A172 (cell line): ENCODE measurements around the gene FADS2. TPM values are rescaled to one million over a fixed set of nuclear protein-coding genes. Genes with fewer than 3 reads are reported as not detected.

Source experiments
- DNase-seq: peaks from one replicate; pipeline ENCODE4 v3.0.0-alpha.2; 2015; ENCODE audit warnings: low spot score
- total RNA-seq: library from RNA; depleted of rRNA; stranded (reverse); fragments of >200 nt; shearing (Covaris generic); gene quantifications from 2 replicates; pipeline ENCODE4 v1.2.3, GENCODE V29; 2014

Gene FADS2
- total RNA-seq, 1 experiment from 2014 or later = 151 TPM

DNA sequence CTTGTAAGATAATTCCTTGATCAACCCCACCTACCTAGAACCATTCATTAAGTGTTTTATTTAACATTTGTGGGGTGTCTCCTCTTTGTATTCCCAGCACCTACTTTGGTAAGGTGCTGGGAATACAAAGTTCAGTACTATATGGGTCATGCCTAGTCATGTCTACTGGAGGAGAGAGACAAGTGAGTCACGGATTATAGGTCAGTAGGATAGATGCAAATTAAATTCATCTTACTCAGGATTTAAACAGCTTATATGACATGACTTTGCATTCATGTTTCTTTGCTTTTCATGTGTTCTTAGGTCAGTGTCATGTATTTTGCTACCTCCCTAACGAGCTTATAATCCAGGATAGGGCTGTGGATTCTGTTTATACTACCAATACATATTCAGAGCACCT is 7.9 kb upstream of the FADS2 start:
- DNase-seq = peak; percentile 26

DNA sequence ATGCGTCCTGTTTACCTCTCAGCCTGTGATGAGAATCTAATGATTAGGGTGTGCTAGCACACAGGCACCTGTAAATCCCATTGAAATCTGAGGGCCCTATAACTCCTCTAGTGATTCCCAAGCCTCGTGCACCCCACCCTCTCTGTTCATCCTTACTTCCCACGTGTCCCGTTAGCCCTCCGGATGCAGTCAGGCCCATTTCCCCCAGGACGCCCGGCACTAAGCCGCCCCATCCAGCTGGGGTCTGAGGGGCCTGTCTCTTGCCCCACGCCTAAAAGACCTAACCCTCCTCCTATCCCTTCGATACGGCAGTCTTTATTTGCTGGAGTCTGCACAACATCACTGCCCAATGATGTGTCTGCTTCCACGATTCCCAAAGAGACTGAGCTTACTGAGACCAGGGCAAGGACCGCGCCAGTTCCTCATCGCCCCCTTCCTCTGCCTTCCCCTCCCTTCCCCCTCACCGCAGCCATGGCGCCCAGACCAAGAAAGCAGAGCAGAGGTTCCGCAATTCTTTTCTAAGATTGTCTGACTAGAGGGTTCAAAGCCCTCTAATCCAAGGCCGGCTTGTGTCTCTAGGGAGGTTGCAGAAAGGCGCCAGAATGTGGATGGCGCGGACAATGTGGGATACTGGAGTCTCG is 1.1 kb upstream of the FADS2 start:
- no peak for DNase-seq

DNA sequence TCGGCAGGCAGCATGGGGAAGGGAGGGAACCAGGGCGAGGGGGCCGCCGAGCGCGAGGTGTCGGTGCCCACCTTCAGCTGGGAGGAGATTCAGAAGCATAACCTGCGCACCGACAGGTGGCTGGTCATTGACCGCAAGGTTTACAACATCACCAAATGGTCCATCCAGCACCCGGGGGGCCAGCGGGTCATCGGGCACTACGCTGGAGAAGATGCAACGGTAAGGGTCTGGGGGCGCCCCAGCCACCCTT is 204 bp downstream of the FADS2 start:
- DNase-seq = no peak

DNA sequence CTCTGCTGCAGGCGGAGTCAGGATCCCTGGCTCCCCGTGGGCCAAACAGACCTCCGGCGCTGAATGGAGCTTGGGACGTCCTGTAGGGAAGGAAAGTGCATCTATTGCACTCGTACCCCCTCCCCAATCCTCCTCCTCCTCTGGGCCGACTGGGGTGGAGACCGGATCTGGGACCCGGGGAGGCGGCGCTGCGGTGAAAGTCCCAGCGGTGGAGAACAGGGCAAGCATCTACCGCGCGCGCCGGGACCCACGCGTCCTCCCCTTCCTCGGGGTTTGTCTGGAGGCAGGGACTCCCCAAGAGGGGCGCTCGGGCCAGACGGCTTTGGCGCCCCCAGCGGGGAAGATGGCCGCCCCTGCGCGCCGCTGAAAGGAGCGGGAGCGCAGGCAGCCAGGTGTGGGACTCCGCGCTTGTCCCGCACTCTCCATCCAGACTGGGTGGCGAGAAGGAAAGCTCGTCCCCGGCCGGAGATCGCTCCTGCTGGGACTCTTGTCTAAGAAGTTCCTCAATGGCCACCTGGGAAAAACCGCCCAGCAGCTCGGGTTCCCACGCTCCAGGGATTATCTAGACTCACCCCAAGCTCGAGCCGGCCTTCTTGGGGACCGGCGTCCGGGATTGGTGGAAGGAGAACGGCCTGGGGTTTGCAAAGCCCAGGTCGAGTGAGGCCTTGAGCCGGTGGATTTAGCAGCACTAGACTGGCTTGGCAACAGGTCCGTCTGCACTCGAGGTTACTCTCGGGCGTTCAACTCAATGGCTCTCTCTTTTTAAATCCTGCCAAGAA is 718 bp downstream of the FADS2 start:
- DNase-seq = no peak

DNA sequence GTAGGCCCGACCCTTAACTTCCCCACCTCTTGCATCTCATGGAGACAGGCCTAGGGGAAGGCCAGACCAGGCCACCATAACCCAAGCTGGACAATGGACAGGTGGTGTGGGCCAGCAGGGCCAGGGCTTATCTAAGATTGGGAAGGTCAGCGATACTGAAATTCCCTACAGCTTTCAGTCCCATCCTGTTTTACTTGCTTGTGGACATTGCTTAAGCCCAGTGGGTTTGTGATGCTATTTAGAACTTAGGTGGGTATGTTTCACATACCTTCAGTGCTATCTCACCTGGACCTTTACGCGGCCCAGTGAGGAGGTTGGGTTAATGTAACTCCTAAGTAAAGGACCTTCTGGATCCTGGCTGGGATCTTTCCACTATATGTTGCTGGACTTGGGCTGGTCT is 1.7 kb downstream of the FADS2 start:
- no peak for DNase-seq

DNA sequence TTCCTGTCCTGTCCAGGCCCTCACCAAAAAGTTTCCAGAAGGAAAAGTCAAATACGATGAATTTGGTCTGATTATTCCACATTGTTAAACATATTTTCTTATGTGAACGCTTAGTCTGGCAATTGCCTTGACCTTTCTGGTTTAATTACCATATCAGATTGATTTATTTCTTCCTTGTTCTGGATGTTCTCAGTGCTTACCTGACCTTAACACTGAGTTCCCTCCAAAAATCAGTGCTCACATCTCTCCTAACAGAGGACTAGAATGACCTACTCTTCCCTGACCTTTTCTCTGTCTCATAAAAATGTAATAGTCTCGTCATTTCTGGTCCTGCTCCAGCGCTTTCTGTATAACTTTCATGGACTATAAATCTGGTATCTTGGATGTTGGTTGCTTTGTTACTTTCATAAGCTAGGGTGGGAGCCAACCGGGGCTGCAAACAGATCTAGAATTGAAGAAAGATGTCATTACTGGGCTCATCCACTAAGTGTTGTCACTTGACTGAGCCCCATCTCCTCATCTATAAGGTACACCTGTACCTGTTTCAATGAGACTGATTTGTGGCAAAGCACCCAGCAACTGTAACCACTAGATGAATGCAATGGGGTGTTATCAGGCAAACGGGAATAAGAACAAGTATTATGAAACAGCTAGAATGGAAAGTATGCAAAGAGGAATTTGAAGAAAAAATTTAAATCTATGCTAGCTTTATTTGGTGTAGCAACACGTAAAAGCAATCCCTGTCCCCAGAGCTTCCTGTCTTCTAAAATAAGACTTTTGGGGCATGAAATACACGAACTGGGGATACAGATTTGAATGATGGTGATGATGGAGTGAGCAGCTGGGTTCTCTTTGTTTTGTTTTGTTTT is 2.4 kb downstream of the FADS2 start:
- no peak for DNase-seq

DNA sequence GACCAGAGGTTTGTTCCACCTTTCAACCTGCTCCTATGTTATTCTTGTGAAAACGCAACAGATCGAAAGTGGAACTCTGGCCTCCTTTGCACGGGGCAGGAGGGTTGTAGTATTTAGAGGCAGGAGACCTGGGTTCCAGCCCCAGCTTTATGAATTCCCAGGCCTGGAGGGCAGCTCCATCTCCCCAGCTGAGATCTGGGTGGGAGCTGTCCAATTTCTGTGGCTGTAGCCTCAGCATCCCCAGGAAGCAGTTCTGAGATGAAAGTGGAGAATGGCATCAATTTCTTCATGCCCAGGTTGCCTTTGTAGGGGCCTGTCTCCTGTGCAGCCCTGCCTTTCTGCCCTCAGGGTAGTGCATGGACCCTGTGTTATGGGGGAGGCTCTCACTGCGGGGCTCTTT is 4.1 kb downstream of the FADS2 start:
- DNase-seq = no peak

DNA sequence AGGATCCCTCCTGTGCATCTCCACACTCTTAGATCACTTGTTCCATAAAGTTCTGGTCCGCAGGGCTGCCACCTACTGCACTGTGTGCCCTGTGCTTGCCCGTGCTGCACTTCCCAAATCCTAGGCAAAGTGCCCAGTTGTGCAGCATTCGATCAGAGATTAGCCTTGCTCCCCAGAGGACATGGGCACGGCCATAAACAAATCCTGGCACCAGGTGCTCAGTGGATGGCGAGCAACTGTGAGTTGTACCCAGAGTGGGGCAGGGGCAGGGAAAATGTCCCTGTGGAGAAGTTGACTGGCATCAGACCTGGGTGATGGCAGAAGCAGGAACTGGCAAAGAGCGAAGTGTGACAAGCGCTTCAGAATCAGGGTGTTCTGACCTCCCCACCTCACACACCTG is 4.7 kb downstream of the FADS2 start:
- DNase-seq = no peak

DNA sequence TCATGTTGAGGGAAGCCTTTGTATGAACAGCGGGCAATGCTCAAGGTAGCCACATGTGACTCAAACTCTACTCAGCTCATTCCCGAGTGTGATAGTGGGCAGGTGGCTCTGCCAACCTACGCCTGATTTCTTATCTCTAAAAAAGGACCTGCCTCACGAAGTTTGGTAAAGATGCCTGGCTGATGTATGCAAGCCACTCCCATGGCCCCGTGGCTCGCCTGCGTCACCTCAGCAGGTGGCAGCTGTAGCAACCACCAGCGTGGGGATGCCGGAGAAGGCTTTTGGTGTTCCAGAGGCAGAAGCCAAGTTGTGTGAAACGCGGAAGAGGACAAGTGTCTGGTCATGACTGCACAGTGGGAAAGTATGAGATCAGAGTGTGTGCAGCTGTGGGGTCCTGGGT is 5.4 kb downstream of the FADS2 start:
- DNase-seq = no peak

DNA sequence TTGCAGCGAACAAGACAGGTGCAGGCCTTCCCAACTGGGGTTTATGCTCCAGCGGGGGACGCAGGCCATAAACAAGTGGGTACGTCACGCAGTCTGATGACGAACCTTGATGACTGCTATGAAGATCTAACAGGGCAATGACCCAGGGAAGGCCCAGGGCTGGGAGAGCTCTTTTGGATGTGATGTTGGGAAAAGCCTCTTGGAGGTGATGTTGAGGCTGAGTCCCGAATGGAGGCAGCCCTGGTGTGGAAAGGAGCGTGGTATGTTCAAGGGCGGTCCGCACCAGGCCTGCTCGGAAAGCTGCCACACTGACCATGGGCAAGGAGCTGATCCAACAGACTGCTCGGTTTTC is 5.8 kb downstream of the FADS2 start:
- DNase-seq = no peak

DNA sequence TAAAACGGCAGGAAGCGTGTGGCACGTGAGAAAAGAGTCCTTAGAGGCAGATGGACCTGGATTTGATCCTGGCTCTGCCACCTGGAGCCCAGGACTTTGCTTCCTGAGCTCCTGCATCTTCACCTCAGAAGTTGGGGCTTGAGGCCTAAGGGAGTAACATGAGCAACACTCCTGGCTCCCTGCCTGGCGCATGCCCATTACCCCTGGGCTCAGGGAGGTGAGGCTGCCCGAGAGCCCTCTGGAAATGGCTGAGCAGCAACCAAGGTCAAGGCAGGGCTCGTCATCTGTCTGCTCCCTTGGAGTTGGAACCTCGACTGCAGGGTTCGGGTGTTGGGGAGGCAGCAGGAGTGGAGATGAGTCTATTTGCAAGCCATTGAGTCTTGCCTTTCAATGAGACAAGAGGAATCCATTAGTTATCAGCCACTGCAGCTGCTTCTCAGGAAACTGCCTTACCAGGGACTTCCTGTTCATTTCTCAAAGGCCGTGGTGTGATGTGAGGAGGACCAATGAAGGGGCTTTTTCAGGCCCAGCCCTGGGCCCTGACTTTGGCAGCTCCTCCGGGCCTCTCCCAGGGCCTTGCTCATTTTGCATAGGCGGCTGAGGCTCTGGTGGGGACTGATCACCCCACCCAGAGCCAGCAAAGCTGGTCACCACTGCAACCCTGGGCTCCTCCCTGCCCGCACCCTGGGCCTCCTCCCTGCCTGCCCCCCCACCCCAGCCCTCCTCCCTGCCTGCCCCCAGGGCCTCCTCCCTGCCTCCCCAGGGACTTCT is 6.4 kb downstream of the FADS2 start:
- DNase-seq = peak; percentile 68

DNA sequence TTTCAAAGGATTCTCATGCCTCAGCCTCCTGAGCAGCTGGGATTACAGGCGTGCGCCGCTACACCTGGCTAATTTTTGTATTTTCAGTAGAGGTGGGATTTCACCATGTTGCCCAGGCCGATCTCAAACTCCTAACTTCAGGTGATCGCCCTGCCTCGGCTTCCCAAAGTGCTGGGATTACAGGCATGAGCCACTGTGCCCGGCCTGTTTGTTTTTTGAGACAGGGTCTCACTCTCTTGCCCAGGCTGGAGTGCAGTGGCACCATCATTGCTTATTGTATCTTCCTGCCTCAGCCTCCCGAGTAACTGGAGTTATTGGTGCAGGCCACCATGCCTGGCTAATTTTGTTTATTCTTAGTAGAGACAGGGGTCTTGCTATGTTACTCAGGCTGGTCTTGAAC is 8.1 kb downstream of the FADS2 start:
- DNase-seq = no peak

DNA sequence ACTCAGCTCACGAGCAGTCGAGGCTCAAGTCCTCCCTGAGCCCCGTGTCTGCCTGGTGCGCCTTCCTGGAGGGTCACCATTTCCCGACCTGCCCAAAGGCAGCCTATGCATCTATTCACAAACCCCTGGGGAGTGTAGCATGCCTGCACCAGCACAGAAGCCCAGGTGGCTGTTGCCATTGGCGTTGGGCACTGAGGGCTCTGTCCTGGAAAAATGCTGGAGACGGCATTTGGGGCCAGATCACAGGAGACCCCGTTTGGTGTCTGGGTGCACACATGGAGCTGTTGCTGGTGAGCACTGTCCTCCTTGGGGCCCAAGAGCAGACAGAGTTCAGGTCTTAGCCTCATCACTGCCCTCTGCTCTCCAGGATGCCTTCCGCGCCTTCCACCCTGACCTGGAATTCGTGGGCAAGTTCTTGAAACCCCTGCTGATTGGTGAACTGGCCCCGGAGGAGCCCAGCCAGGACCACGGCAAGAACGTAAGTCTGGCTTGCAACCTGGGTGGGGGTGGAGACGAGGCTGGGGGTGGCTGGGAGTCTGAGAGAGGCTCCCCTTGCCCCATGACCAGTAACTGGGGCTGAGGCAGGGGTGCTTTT is 9.4 kb downstream of the FADS2 start:
- no peak for DNase-seq

DNA sequence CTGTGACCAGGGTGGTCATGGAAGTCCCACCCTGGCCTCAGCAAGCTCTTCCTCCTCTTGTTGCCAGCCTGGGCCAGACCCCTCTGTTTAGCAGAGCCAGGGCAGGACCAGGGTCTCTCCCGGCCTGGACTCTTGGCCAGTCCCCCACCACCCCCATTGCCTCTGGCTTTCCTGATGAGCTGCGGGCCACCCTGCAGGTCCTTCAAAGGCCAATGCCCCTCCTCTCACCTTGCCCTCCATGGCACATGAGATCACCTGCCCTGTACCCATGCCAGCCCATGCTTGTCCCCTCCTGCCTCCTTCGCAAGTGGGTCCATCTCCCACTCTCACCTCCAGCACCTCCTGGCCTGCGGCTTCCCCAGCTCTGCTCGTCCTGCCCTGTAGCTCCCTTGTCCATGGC is 10.4 kb downstream of the FADS2 start:
- DNase-seq = no peak

DNA sequence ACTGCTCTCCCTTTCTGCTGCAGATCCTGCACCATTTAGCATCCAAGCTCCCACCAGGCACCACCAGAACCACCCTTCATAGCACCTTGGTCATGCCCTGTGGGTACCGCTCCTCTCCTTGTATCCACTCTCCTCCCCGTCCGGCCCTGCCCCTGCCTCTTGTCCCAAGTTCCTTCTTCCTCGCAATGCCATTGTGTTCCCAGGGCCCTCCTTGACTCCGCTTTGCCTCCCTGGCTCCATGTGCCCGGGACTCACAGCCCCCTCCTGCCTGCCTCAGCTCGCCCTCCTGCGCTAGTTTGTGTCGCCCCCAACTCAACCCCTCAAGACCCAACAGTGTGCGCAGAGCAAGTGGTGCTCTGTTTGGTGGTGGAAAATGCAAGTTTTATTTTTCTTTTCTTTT is 10.8 kb downstream of the FADS2 start:
- DNase-seq = no peak

DNA sequence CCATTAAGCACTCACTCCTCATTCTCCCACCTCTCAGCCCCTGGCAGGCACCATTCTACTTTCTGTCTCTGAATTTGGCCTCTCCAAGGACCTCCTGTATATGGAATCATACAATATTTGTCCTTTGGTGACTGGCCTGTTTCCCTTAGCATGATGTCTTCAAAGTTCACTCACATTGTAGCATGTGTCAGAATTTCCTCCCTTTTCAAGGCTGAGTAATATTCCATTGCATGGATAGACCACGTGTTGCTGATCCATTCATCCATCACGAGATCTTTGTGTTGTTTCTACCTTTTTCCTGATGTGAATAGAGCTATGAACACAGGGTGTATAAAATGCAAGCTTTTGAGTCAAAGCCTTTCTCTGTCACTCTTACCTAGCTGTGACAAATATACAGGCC is 11.6 kb downstream of the FADS2 start:
- no peak for DNase-seq

DNA sequence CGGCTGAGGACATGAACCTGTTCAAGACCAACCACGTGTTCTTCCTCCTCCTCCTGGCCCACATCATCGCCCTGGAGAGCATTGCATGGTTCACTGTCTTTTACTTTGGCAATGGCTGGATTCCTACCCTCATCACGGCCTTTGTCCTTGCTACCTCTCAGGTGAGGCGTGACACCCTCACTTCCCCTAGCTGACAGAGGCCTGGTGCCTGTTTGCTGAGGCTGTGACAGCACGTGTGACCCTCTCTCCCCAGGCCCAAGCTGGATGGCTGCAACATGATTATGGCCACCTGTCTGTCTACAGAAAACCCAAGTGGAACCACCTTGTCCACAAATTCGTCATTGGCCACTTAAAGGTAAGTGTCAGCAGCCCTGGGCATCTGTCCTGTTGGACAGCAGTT is 12.3 kb downstream of the FADS2 start:
- no peak for DNase-seq

DNA sequence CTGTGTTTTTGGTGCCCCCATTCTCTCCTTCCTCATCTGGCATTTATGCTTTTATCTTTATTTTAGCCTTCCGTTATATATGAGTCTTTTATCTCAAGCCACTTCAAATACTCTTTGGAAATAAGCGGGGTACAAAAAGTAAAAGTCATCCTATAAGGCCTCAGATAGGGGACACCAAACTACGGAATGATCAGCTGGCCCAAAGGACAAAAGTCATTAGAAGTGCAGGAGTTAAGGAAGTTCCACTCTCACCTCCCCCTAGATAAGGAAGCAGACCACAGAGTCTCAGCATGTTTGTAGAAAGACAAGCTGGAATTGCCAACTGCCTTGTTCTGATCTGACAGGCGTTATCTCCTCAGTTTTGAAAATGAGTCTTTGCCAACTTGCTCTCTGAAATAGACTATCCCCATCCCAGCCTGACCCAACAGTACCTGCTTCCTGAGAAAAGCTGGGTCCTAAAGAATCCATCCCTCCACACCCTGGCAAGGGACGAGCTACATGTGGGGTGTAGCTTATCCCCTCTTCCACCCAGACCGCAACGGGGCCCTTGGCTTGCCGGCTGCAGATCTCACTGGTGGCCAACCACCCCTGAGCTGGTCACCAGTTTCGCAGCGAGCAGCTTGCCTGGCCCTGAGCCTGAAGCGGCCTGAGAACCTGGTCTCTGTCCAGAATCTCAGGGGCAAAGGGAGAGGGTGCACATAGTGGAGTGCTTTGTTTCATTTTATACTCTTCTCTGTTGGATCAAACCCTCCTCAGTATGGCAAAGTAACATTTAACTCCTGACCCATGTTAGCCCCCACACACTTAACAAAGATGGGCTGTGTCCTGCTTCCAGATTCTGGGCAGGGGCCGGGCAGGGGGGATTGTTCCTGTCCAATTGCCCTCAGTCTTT is 13.8 kb downstream of the FADS2 start:
- no peak for DNase-seq

DNA sequence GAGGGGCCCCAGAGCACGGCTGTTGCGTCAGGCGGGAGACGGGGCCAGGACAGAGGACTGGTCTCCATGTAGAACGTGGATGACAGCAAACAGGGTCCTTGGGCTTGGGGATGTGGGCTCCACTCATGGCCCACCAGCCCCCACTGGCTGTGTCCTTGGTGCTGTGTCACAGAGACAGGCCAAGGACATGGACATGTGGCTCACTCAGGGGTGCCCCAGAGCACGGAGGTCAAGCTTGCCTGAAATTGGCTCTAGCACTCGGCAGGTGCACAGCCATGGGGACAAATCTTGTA is 14.4 kb downstream of the FADS2 start:
- no peak for DNase-seq

DNA sequence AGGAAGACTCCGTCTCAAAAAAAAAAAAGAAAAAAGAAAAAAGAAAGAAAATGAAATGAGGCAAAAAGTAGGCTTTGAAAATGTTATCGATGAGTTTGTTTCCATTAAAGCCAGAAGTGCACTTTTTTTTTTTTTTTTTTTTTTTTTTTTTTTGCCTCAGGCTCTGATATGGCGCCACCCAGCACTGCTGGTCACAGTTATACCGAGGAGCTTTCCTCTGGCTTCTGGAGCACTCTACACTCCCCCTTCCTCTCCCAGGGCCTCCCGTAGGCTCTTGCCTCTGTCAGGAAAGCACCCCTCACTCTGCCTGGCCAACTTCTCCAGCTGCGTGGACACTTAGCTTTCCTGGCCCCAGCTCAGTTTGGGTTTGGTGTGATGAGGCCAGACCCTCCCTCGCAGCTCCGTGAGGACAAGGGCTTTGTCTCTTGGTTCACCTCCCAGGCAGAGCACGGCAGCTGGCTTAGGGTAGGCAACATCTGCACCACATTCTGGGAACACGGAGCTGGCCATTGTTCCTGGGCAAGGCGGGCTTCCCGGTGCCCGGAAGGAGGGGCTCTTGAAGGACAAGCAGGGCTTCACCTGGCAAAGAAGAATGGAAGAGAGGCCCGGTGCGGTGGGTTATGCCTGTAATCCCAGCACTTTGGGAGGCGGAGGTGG is 16.9 kb downstream of the FADS2 start:
- DNase-seq = no peak
